Measurements from ENCODE around the gene COL20A1. TPM values are rescaled to one million over a fixed set of nuclear protein-coding genes. Genes with fewer than 3 reads are reported as not detected.

Gene COL20A1
- total and polyA plus RNA-seq, 12 donors: 0.26 to 0.30 TPM; not detected in 10

DNA sequence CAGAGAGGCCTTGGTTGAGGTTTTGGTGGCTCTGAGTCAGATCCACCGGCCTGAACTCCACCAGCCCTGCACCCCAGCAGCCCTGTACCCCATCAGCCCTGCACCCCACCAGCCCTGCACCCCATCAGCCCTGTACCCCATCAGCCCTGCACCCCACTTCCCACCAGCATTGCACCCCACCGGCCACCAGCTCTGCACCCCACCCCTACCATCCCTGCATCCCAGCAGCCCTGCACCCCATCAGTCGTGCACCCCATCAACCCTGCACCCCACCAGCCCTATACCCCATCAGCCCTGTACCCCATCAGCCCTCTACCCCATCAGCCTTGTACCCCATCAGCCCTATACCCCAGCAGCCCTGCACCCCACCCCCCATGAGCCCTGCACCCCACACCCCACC is 82.5 kb downstream of the COL20A1 start:
- WGBS, 2 donors: 85 to 91% methylated on average over 3 of the region's 3 CpGs
- DNase-seq (peak in 1 of 2 donors; percentile 6), ATAC-seq (no peak)
- Histone ChIP-seq H3K27me3 (peaks cover 7 to 81% (median 64%) of the 10 kb centered on the region in 7 donors), H3K4me1 (peaks cover 4 to 12% (median 8%) of the 10 kb centered on the region in 9 donors), H3K9me3 (no peaks in the 10 kb centered on the region), H3K27ac (no peak overlapping the region), H3K4me3 (no peak overlapping the region), H3K36me3 (no peaks in the 10 kb centered on the region)
- TF ChIP-seq, protein P1, sequence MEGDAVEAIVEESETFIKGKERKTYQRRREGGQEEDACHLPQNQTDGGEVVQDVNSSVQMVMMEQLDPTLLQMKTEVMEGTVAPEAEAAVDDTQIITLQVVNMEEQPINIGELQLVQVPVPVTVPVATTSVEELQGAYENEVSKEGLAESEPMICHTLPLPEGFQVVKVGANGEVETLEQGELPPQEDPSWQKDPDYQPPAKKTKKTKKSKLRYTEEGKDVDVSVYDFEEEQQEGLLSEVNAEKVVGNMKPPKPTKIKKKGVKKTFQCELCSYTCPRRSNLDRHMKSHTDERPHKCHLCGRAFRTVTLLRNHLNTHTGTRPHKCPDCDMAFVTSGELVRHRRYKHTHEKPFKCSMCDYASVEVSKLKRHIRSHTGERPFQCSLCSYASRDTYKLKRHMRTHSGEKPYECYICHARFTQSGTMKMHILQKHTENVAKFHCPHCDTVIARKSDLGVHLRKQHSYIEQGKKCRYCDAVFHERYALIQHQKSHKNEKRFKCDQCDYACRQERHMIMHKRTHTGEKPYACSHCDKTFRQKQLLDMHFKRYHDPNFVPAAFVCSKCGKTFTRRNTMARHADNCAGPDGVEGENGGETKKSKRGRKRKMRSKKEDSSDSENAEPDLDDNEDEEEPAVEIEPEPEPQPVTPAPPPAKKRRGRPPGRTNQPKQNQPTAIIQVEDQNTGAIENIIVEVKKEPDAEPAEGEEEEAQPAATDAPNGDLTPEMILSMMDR (IDR thresholded peaks at IDR 0.05): no peak
- intact Hi-C loops (cut with DNase I): no loop called here

DNA sequence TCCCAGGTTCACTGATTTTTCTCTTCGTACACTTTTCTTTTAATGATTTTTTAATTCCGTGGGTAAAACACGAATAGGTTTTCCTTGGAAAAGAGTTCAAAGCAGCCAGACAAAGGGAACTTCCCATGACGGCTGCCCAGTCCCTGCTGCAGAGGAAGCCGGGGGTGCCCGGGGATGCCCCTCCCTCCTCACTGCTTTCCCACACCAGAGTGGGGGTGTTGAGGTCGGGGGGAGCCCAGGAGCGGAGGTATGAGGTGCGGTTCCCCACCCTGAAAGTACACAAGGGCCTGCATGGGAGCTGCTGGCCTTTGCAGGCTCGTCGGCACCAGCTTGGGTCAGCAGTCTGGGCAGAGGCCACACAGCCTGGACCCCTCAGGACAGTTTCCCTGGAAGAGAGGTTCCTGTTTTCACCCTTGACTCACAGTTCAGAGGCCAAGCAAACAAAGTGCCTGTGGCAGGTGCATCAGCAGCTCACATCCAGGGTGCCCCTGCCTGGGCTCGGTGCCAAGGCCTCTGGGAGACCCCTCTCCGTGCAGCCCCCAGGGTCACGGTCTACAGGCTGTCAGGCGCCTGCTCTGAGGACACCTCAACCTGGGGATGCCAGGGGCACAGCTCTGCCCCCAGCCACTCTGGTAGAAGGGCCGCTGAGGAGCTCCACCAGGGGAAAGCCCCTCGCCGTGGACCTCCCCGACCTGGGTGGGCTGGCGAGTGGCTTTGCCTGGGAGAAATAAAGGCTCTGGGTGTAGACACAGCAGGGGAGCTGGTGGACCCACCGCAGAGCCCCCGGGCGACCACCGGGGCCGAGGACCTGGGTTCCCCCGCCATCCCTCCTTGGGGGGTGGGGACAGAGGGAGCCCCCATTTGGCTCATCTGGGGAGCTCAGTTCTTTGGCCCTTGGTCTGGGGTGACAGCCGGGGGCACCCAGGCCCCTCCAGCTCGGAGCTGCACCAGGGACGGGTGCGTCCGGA is 83.6 kb downstream of the COL20A1 start:
- TF ChIP-seq, protein P1 (IDR thresholded peaks at IDR 0.05): no peak
- H3K36me3 ChIP-seq: no peaks in the 10 kb centered on the region
- 56 to 67% methylated on average over 31 of the region's 31 CpGs for WGBS, 2 donors
- no peak overlapping the region for H3K27ac ChIP-seq
- intact Hi-C loops (cut with DNase I): no loop called here
- H3K9me3 ChIP-seq: no peaks in the 10 kb centered on the region
- no peak overlapping the region for H3K4me3 ChIP-seq
- peaks cover 0 to under 1% (median 0%) of the 10 kb centered on the region in 9 donors for H3K4me1 ChIP-seq
- no peak for ATAC-seq
- H3K27me3 ChIP-seq: peaks cover 7 to 80% (median 65%) of the 10 kb centered on the region in 7 donors
- no peak for DNase-seq

DNA sequence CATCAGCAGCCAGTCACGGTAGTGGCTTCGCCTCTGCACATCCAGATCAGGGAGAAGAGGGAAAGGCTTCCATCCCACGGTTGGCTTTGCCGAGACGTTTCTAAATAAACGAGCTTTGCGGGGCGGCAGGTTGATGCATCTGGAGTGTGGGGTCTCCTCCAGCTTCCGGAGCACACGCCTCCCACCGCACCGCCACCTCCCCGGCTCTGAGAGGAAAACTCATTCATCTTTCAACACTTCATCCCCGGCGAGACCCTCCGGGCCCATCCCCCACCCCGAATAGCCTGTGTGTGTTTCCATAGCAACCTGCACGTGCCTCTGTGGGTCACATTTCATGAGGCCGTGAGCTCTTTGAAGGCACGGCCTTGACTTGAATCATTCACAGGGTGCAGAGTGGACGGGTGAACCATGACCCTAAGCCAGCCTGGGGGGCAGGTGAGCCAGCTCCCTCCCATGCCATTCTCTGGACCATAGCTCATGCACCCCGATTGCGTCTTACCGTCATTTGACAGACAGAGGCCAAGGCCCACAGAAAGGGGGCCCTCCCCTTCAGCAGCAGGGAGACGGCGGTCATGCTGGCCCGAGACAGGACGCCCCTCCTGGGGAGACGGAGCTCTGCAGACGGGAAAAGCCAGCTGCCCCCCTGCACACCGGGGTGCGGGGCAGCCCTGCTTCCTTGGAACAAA is 84.4 kb downstream of the COL20A1 start:
- DNase-seq (no peak), ATAC-seq (no peak)
- Histone ChIP-seq H3K27ac (no peak overlapping the region), H3K27me3 (peaks cover 7 to 83% (median 68%) of the 10 kb centered on the region in 7 donors), H3K36me3 (no peaks in the 10 kb centered on the region), H3K4me3 (no peak overlapping the region), H3K9me3 (no peaks in the 10 kb centered on the region), H3K4me1 (peaks cover 0 to 3% (median 0%) of the 10 kb centered on the region in 9 donors)
- intact Hi-C loops (cut with DNase I): no loop called here
- 12 to 18% methylated on average over 32 of the region's 32 CpGs for WGBS, 2 donors
- TF ChIP-seq, protein P1 (IDR thresholded peaks at IDR 0.05): no peak

DNA sequence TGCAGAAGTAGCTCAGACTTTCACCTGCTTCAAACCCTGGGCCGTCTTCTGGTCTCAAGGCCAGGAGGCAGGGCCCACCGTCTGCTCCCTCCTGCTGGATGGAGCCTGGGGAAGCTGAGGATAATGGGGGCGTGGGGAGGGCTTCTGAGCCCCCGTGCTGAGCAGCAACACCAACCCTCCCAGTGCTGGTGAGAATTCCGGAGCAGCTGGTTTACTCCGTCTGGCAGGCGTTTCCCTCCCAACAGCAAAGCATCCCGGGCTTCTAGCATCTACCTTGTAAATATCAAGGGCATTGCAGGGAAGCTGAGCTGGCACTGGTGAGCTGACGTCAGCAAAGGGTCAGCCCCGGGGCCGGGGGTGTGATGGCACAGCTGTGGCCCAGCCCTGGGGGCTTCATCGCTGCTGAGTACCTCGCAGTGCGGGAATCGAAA is 85.0 kb downstream of the COL20A1 start:
- H3K27ac ChIP-seq: no peak overlapping the region
- no peaks in the 10 kb centered on the region for H3K36me3 ChIP-seq
- H3K9me3 ChIP-seq: no peaks in the 10 kb centered on the region
- TF ChIP-seq, protein P1 (IDR thresholded peaks at IDR 0.05): no peak
- peaks cover 7 to 86% (median 73%) of the 10 kb centered on the region in 7 donors for H3K27me3 ChIP-seq
- 35 to 39% methylated on average over 15 of the region's 15 CpGs for WGBS, 2 donors
- intact Hi-C loops (cut with DNase I): loop anchor here in 1 of 10 donors (2.0 kb wide), 1 partner anchor 67 kb away; no protein-coding TSS in a partner anchor
- H3K4me1 ChIP-seq: peaks cover 0 to 3% (median 0%) of the 10 kb centered on the region in 9 donors
- H3K4me3 ChIP-seq: no peak overlapping the region
- ATAC-seq: no peak
- DNase-seq: no peak

Data from heart right ventricle (tissue), 16 donors.